ENCODE data around the gene NXPH3. TPM values are rescaled to one million over a fixed set of nuclear protein-coding genes. Genes with fewer than 3 reads are reported as not detected.

The NXPH3 gene
- total and polyA plus RNA-seq, 2 experiments from 2014 or later, result 0.77 to 1.2 TPM

DNA sequence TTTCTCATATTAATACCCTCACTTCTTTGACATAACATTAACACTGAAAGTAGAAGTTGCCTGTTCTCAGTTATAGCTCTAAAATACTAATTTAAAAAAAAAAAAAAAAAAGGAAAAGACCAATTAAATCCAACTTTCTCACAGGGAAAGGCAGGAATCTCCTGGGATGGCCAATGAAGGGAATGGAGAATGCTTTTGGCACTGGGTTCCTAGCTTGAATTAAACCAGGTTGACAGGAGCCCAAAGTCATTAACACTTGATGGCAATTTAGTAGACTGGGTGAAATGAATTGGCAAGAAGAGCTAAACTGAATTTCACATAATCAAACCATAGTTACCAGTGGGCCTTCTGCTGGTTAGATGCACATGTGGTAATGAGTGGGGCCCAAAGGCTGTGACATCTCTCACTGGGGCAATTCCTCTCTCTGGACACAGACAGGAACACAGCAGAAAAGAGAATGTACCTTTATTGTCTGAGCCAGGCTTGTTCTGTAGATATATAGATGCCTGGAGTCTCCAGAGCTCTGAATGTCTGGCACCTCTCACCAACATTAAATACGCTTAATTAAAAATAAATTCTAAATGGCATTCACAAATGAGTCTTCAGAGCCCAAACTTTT lies 37.6 kb downstream of the NXPH3 start:
- Histone ChIP-seq H2AFZ (no peak overlapping the region), H4K20me1 (ENCODE audit: insufficient read depth, poor library complexity, severe bottlenecking) (no peaks in the 10 kb centered on the region), H3K27ac (no peak overlapping the region), H3K27me3 (no peaks in the 10 kb centered on the region), H3K36me3 (replicated peaks; ENCODE audit: insufficient read depth, low read depth) (no peaks in the 10 kb centered on the region), H3K4me1 (ENCODE audit: insufficient read depth) (no peaks in the 10 kb centered on the region), H3K9me3 (ENCODE audit: low read depth) (no peaks in the 10 kb centered on the region), H3K79me2 (peaks cover 37% of the 10 kb centered on the region), H3K4me2 (no peak overlapping the region), H3K4me3 (no peak overlapping the region), H3K9me2 (replicated peaks; ENCODE audit: insufficient read depth) (no peaks in the 10 kb centered on the region)
- 100% methylated on average over 1 of the region's 1 CpG for whole genome bisulfite sequencing (ENCODE audit: low lambda C conversion rate, missing lambda C conversion rate)
- TF ChIP-seq EZH2 (IDR thresholded peaks at IDR 0.05; ENCODE audit: borderline replicate concordance) (no peak), EZH2phosphoT487 (IDR thresholded peaks at IDR 0.05; ENCODE audit: low read depth, severe bottlenecking, unreplicated experiment) (no peak)
- TF ChIP-seq, protein P1, sequence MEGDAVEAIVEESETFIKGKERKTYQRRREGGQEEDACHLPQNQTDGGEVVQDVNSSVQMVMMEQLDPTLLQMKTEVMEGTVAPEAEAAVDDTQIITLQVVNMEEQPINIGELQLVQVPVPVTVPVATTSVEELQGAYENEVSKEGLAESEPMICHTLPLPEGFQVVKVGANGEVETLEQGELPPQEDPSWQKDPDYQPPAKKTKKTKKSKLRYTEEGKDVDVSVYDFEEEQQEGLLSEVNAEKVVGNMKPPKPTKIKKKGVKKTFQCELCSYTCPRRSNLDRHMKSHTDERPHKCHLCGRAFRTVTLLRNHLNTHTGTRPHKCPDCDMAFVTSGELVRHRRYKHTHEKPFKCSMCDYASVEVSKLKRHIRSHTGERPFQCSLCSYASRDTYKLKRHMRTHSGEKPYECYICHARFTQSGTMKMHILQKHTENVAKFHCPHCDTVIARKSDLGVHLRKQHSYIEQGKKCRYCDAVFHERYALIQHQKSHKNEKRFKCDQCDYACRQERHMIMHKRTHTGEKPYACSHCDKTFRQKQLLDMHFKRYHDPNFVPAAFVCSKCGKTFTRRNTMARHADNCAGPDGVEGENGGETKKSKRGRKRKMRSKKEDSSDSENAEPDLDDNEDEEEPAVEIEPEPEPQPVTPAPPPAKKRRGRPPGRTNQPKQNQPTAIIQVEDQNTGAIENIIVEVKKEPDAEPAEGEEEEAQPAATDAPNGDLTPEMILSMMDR (IDR thresholded peaks at IDR 0.05; ENCODE audit: poor library complexity), result no peak
- no peak for DNase-seq (ENCODE audit: low spot score)

DNA sequence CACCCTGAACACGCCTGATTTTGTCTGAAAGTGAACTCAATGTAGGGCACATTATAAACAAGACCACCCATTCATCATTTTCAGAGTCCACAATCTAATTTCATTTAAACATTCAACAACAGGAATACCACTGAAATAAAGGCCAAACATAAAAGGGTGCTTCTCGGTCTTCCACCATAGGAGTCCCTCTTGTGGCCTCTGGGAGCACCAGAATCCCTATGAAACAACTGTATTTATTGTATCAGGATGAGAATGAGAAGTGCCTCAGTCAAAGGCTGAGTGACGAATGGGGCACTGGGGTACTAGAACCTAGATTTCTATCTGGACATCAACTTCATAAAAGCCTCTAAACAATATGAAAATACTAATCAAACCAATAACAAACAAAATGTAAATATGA lies 40.4 kb downstream of the NXPH3 start:
- WGBS (ENCODE audit: low lambda C conversion rate, missing lambda C conversion rate), result 88% methylated on average over 3 of the region's 3 CpGs
- Histone ChIP-seq H4K20me1 (ENCODE audit: insufficient read depth, poor library complexity, severe bottlenecking) (no peaks in the 10 kb centered on the region), H3K36me3 (replicated peaks; ENCODE audit: insufficient read depth, low read depth) (no peaks in the 10 kb centered on the region), H3K27me3 (no peaks in the 10 kb centered on the region), H3K9me2 (replicated peaks; ENCODE audit: insufficient read depth) (no peaks in the 10 kb centered on the region), H3K79me2 (peaks cover 37% of the 10 kb centered on the region), H3K4me3 (no peak overlapping the region), H3K4me2 (no peak overlapping the region), H3K9me3 (ENCODE audit: low read depth) (no peaks in the 10 kb centered on the region), H3K4me1 (ENCODE audit: insufficient read depth) (peaks cover 7% of the 10 kb centered on the region), H3K27ac (no peak overlapping the region), H2AFZ (no peak overlapping the region)
- DNase-seq (ENCODE audit: low spot score), result no peak
- TF ChIP-seq EZH2 (IDR thresholded peaks at IDR 0.05; ENCODE audit: borderline replicate concordance), result no peak
- TF ChIP-seq, protein P1 (IDR thresholded peaks at IDR 0.05; ENCODE audit: poor library complexity), result peak; percentile 9

DNA sequence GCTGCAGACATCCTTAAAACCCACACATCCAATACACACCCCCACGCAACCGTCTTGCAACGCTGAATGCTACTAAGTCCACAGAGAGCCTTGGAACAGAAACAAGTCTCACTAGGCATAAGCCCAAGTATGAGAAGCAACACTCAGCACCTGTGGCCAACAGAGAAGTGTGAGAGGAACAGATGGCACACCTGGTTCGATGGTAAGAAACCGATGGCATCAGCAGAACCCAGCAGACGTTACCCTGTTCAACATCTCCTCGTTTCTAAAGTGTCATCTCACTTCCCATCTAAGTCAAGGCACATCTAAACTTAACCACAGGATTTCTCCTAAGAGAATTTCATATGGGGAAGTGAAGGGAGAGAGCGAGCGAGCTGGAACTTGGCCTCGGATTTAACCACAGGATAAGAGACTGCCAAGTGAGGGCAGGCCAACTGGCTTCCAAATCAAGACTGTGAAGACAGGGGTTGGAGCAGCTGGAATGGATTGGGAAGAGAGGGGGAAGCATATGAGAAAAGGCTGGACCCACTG lies 41.0 kb downstream of the NXPH3 start:
- Histone ChIP-seq H3K4me3 (no peak overlapping the region), H4K20me1 (ENCODE audit: insufficient read depth, poor library complexity, severe bottlenecking) (no peaks in the 10 kb centered on the region), H3K9me2 (replicated peaks; ENCODE audit: insufficient read depth) (no peaks in the 10 kb centered on the region), H3K36me3 (replicated peaks; ENCODE audit: insufficient read depth, low read depth) (no peaks in the 10 kb centered on the region), H3K4me2 (no peak overlapping the region), H3K27me3 (no peaks in the 10 kb centered on the region), H3K27ac (peak overlapping the region; percentile 27), H3K79me2 (peaks cover 37% of the 10 kb centered on the region), H3K9me3 (ENCODE audit: low read depth) (no peaks in the 10 kb centered on the region), H2AFZ (no peak overlapping the region), H3K4me1 (ENCODE audit: insufficient read depth) (peaks cover 7% of the 10 kb centered on the region)
- DNase-seq (ENCODE audit: low spot score), result no peak
- TF ChIP-seq EZH2phosphoT487 (IDR thresholded peaks at IDR 0.05; ENCODE audit: low read depth, severe bottlenecking, unreplicated experiment), result no peak
- TF ChIP-seq EZH2 (IDR thresholded peaks at IDR 0.05; ENCODE audit: borderline replicate concordance), result no peak
- 91% methylated on average over 10 of the region's 10 CpGs for WGBS (ENCODE audit: low lambda C conversion rate, missing lambda C conversion rate)

DNA sequence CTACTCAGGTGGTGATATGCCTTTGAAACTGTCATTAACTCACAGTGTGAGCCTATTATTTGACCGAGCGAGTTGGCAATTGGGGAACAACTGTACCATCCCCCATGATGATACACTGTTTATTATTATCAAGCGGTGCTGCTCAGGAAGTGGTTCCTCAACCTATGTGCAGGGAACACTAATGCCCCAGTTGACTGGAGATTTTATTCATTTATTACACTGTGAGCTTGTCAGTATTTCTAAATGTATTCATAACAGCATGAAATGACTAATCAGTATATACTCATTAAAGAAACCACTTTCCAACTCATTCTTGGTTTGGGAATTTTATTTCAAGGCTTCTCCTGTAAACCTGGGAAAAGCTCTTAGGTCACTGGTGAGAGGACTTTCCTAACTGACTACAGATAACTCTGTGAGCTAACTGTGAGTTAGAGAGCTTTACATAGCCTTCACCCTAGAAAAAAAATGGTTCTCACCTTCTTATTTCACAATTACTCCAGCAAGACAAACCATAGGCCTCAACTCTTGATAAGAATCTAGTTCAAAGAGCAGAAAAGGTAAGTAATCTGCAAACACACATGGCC lies 42.4 kb downstream of the NXPH3 start:
- Histone ChIP-seq H3K9me2 (replicated peaks; ENCODE audit: insufficient read depth) (no peaks in the 10 kb centered on the region), H3K79me2 (peaks cover 31% of the 10 kb centered on the region), H3K4me2 (peak overlapping the region; percentile 28), H3K27ac (peak overlapping the region; percentile 47), H3K4me1 (ENCODE audit: insufficient read depth) (peaks cover 7% of the 10 kb centered on the region), H3K4me3 (no peak overlapping the region), H3K36me3 (replicated peaks; ENCODE audit: insufficient read depth, low read depth) (no peaks in the 10 kb centered on the region), H3K27me3 (no peaks in the 10 kb centered on the region), H4K20me1 (ENCODE audit: insufficient read depth, poor library complexity, severe bottlenecking) (no peaks in the 10 kb centered on the region), H2AFZ (no peak overlapping the region), H3K9me3 (ENCODE audit: low read depth) (no peaks in the 10 kb centered on the region)
- 75% methylated on average over 3 of the region's 3 CpGs for WGBS (ENCODE audit: low lambda C conversion rate, missing lambda C conversion rate)
- peak; percentile 37 for DNase-seq (ENCODE audit: low spot score)
- TF ChIP-seq EZH2phosphoT487 (IDR thresholded peaks at IDR 0.05; ENCODE audit: low read depth, severe bottlenecking, unreplicated experiment), result no peak
- TF ChIP-seq, protein P1 (IDR thresholded peaks at IDR 0.05; ENCODE audit: poor library complexity), result no peak
- no peak for TF ChIP-seq EZH2 (IDR thresholded peaks at IDR 0.05; ENCODE audit: borderline replicate concordance)
